Natural killer cell treated with Interleukin-12 subunit alpha and Interleukin-12 subunit beta and Interleukin-15 and Interleukin-18, amount 100 ng/mL, for 72 hours (primary cell): Measurements from ENCODE around the gene NAA35. TPM values are rescaled to one million over a fixed set of nuclear protein-coding genes. Genes with fewer than 3 reads are reported as not detected.

Source experiments
- ATAC-seq, 2 donors: fragments of 150-1000 bp; cut with Tn5 transposase in 1 of 2; sonication (Bioruptor Pico), chemical (Tn5 transposase) in 1 of 2; 2 replicates each; pipeline ENCODE4 v1.10.0; 2021
- DNase-seq: peaks from one replicate; pipeline ENCODE4 v3.0.0; 2022; ENCODE audit warnings: low spot score
- H3K27ac Mint-ChIP-seq, 2 donors: 1 replicate in 1 of 2; 2 replicates in 1 of 2; pipeline ENCODE4 v1.8.0; 2022; ENCODE audit warnings: mixed read lengths in 2 of 2, mild to moderate bottlenecking in 1 of 2, moderate library complexity in 1 of 2
- H3K27me3 Mint-ChIP-seq, 2 donors: 1 replicate in 1 of 2; 2 replicates in 1 of 2; pipeline ENCODE4 v1.8.0; 2022; ENCODE audit warnings: mixed read lengths in 2 of 2
- H3K36me3 Mint-ChIP-seq: one replicate; pipeline ENCODE4 v1.8.0; 2022; ENCODE audit warnings: mixed read lengths
- H3K4me1 Mint-ChIP-seq, 2 donors: 1 replicate in 1 of 2; 2 replicates in 1 of 2; pipeline ENCODE4 v1.8.0; 2022; ENCODE audit warnings: low read depth in 2 of 2, mixed read lengths in 2 of 2, mild to moderate bottlenecking in 1 of 2
- H3K4me3 Mint-ChIP-seq: one replicate; pipeline ENCODE4 v1.8.0; 2022; ENCODE audit warnings: mixed read lengths
- H3K9me3 Mint-ChIP-seq: 2 replicates; pipeline ENCODE4 v1.8.0; 2022; ENCODE audit warnings: mixed read lengths
- total RNA-seq, 2 donors: library from RNA; stranded (reverse); gene quantifications; one replicate each; pipeline ENCODE4 v1.2.3, GENCODE V29; 2022

The NAA35 gene
- total RNA-seq, 2 donors from 2014 or later: 26.7 to 33.7 TPM

GRCh38 chr9:86022687-86023266 is 81.8 kb downstream of the NAA35 start:
- Mint-ChIP-seq H3K27ac (peak overlapping the region in 1 of 2 donors; percentile 80), H3K27me3 (no peaks in the 10 kb centered on the region), H3K9me3 (no peaks in the 10 kb centered on the region), H3K4me1 (peaks cover 4 to 12% of the 10 kb centered on the region in 2 donors), H3K36me3 (peaks cover 24% of the 10 kb centered on the region), H3K4me3 (no peak overlapping the region)
- DNase-seq (no peak), ATAC-seq (no peak)

GRCh38 chr9:86027767-86028166 is 86.8 kb downstream of the NAA35 start:
- peak overlapping the region in 1 of 2 donors; percentile 51 for H3K27ac Mint-ChIP-seq

DNA sequence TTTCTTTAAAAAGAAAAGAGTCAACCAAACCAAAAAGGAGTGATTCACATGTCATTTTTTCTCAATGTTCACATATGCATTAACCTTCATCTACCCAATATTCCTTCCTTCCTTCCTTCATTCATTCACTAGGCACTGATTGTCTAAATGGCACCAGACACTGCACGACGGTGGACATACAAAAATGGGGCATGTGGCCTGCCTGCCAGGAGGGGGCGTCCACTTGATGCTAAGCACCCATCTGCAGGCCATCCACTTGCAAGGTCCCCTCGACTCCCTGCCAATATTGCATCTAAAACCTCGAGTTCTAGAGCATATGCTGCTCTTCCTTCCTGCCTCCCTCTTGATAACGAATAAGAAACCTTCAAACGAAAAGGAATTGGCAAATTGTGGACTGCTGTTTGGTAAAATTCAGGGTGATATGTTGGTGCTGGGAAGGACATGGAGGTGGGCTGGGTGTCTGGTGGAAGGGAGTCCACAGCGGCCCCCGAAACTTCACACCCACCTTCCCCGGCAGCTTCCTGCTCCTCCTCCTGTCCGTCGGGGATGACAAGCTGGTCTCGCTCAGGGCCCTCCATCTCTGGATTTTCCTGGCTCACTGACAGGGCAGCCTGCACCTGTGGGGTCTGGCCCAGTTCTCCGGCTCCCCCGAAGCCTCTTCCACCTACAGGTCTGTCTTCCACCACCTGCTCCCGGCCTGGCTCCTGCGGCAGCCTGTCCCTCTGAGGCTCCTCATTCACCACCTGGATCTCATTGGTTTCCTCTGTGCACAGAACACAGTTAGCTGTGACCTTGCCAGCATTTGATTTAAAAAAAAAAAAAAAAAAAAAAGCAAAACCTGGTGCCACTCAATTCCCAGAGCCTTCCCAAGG is 94.2 kb downstream of the NAA35 start:
- Mint-ChIP-seq H3K27ac (no peak overlapping the region), H3K36me3 (no peaks in the 10 kb centered on the region), H3K9me3 (no peaks in the 10 kb centered on the region), H3K27me3 (no peaks in the 10 kb centered on the region), H3K4me1 (no peaks in the 10 kb centered on the region), H3K4me3 (no peak overlapping the region)
- ATAC-seq (no peak), DNase-seq (no peak)

More at GRCh38 chr9:86027767-86028166, 86.8 kb downstream of the NAA35 start:
- no peak for ATAC-seq
- Mint-ChIP-seq H3K4me1 (peaks cover 1 to 2% of the 10 kb centered on the region in 2 donors), H3K27me3 (no peaks in the 10 kb centered on the region), H3K36me3 (peaks cover 5% of the 10 kb centered on the region), H3K4me3 (no peak overlapping the region), H3K9me3 (no peaks in the 10 kb centered on the region)
- DNase-seq: no peak

- Mint-ChIP-seq H3K4me3 (no peak overlapping the region), H3K27me3 (no peaks in the 10 kb centered on the region), H3K27ac (no peak overlapping the region), H3K9me3 (no peaks in the 10 kb centered on the region), H3K4me1 (no peaks in the 10 kb centered on the region), H3K36me3 (no peaks in the 10 kb centered on the region)
- ATAC-seq: no peak
- no peak for DNase-seq
Observed at GRCh38 chr9:86035827-86036440, 95.0 kb downstream of the NAA35 start.

DNA sequence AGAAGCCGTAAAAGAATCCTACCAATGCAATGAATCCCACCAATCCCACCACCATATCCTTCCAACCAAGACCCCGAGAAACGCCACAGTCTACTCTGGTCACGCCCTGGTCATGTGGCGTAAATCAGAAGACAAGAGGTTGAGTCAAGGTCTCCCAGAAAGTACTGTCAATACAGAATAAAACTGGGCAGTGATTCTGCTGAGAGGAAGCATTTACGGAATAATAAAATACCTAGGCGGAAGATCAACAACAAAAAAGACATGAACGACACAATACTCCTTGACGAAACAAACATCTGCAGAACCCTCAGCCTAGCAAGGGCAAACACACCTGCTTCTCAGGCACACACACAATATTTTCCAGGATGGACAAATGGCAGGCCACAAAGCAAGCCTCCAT is 95.6 kb downstream of the NAA35 start:
- Mint-ChIP-seq H3K27me3 (no peaks in the 10 kb centered on the region), H3K27ac (no peak overlapping the region), H3K36me3 (no peaks in the 10 kb centered on the region), H3K4me1 (no peaks in the 10 kb centered on the region), H3K4me3 (no peak overlapping the region), H3K9me3 (no peaks in the 10 kb centered on the region)
- ATAC-seq (no peak), DNase-seq (no peak)

GRCh38 chr9:86039991-86040860 is 99.3 kb downstream of the NAA35 start:
- no peak overlapping the region for H3K27ac Mint-ChIP-seq
- no peaks in the 10 kb centered on the region for H3K27me3 Mint-ChIP-seq
- ATAC-seq (no peak), DNase-seq (no peak)
- H3K36me3 Mint-ChIP-seq: no peaks in the 10 kb centered on the region
- no peaks in the 10 kb centered on the region for H3K9me3 Mint-ChIP-seq
- H3K4me3 Mint-ChIP-seq: no peak overlapping the region
- no peaks in the 10 kb centered on the region for H3K4me1 Mint-ChIP-seq

GRCh38 chr9:86040861-86041155 is 99.9 kb downstream of the NAA35 start:
- no peak for ATAC-seq
- H3K27me3 Mint-ChIP-seq: no peaks in the 10 kb centered on the region
- no peak overlapping the region for H3K4me3 Mint-ChIP-seq
- no peaks in the 10 kb centered on the region for H3K36me3 Mint-ChIP-seq
- H3K9me3 Mint-ChIP-seq: no peaks in the 10 kb centered on the region
- H3K27ac Mint-ChIP-seq: no peak overlapping the region
- H3K4me1 Mint-ChIP-seq: no peaks in the 10 kb centered on the region
- no peak for DNase-seq

GRCh38 chr9:86041311-86041741 is 100.4 kb downstream of the NAA35 start:
- DNase-seq (no peak), ATAC-seq (peak in 1 of 2 donors; percentile 55)

DNA sequence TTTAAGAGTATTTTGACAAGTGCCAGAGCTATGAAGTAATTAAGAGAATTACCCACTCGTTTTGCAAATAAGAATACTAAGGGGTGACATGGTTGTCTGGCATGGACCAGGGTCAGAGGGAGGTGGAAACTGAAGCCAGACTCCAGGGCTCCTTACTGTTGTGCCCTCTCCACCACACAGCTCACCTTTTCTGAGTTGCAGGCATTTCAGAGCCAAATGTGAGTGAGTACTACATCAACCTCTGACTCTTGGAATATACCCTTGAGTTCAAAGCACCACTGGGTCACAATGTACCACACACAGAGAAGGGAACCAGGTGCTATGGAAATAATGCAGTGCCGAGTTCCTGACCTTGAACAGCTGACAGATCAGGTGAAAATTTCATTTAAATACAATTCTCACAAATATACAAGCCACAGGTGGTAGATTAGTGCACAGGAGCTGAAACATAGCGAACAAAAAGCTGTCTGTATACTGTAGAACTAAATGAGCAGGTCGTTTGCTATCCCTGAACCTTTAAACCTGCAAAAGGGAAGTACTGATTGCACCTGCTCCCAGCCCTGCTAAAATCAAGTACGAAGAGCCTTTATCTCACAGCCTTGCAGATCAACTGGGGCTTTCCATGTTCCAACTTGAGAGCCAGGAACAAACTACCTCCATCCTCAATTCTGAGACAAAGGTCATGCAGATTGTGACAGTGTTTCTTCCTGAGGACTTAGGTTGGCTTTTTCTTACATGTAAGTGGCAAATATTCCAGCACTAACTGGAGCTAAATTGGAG is 101.4 kb downstream of the NAA35 start:
- ATAC-seq: no peak
- no peaks in the 10 kb centered on the region for H3K27me3 Mint-ChIP-seq
- H3K4me1 Mint-ChIP-seq: no peaks in the 10 kb centered on the region
- DNase-seq: no peak
- no peaks in the 10 kb centered on the region for H3K36me3 Mint-ChIP-seq
- H3K27ac Mint-ChIP-seq: no peak overlapping the region
- no peaks in the 10 kb centered on the region for H3K9me3 Mint-ChIP-seq
- H3K4me3 Mint-ChIP-seq: no peak overlapping the region

More at GRCh38 chr9:86041311-86041741, 100.4 kb downstream of the NAA35 start:
- H3K9me3 Mint-ChIP-seq: no peaks in the 10 kb centered on the region
- no peak overlapping the region for H3K27ac Mint-ChIP-seq
- H3K36me3 Mint-ChIP-seq: no peaks in the 10 kb centered on the region
- no peaks in the 10 kb centered on the region for H3K4me1 Mint-ChIP-seq
- no peak overlapping the region for H3K4me3 Mint-ChIP-seq
- H3K27me3 Mint-ChIP-seq: no peaks in the 10 kb centered on the region

- Mint-ChIP-seq H3K9me3 (no peaks in the 10 kb centered on the region), H3K27me3 (no peaks in the 10 kb centered on the region), H3K4me1 (no peaks in the 10 kb centered on the region), H3K27ac (no peak overlapping the region), H3K36me3 (no peaks in the 10 kb centered on the region), H3K4me3 (no peak overlapping the region)
- ATAC-seq: no peak
- no peak for DNase-seq
Observed at GRCh38 chr9:86043586-86043985, 102.6 kb downstream of the NAA35 start.

GRCh38 chr9:86043999-86044398 is 103.1 kb downstream of the NAA35 start:
- no peak overlapping the region for H3K4me3 Mint-ChIP-seq
- H3K36me3 Mint-ChIP-seq: no peaks in the 10 kb centered on the region
- H3K4me1 Mint-ChIP-seq: no peaks in the 10 kb centered on the region
- ATAC-seq (no peak), DNase-seq (no peak)
- no peaks in the 10 kb centered on the region for H3K27me3 Mint-ChIP-seq
- no peak overlapping the region for H3K27ac Mint-ChIP-seq
- no peaks in the 10 kb centered on the region for H3K9me3 Mint-ChIP-seq

DNA sequence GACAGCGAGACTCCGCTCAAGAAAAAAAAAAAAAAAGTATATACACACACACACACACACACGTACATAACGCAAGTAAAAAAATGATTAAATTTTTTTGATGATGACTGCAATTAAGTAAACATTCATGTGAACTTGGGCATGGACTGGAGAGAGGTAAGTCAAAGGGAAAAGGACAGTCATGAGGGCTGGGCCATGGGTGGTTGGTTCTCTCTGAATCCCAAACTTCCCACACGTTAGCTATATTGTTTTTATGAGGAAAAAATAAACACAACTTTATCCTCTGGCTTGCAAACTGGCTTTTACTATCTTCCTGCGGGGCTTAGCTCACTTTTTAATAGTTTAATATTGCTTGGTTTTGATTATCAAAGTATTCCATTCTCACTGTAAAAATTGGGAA is 104.7 kb downstream of the NAA35 start:
- no peak for DNase-seq
- Mint-ChIP-seq H3K36me3 (no peaks in the 10 kb centered on the region), H3K4me1 (no peaks in the 10 kb centered on the region), H3K9me3 (no peaks in the 10 kb centered on the region), H3K4me3 (no peak overlapping the region), H3K27ac (no peak overlapping the region), H3K27me3 (peaks cover 0 to 4% of the 10 kb centered on the region in 2 donors)
- no peak for ATAC-seq

DNA sequence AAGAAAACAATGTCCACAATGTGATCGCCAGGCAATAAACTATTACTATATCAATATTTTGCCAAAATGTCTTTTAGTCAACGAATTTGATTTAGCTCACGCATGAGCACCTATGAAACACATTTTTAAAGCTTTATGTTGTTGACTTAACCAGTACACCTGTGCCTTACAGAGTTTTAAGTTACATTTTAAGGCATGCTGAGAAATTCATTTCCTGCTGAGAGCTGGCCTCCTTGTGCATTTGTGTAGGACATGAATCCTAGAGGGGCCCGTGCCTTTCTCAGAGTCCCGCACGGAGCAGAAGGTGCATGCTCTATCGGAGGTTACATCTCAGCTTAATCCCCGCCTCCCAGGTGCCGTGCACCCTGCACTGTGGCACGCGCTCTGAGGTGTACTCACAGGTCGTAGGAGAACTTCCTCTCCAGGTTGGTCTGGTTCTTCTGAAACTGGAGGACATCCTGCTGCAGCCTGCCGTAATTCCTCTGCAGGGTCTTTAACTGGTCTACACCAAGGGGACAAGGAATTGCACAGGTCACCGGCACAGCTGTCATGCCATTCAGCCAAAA is 105.2 kb downstream of the NAA35 start:
- no peaks in the 10 kb centered on the region for H3K4me1 Mint-ChIP-seq
- H3K4me3 Mint-ChIP-seq: no peak overlapping the region
- DNase-seq (no peak), ATAC-seq (no peak)
- no peak overlapping the region for H3K27ac Mint-ChIP-seq
- H3K27me3 Mint-ChIP-seq: peaks cover 0 to 9% of the 10 kb centered on the region in 2 donors
- H3K9me3 Mint-ChIP-seq: no peaks in the 10 kb centered on the region
- H3K36me3 Mint-ChIP-seq: no peaks in the 10 kb centered on the region
